HCT116 (cell line): Measurements from ENCODE around the gene PRPF39. TPM values are rescaled to one million over a fixed set of nuclear protein-coding genes. Genes with fewer than 3 reads are reported as not detected.

Experiments
- ATAC-seq: fragments of 200-7000 bp; cut with Tn5 transposase; 2 replicates; pipeline ENCODE4 v1.9.1; 2020; ENCODE audit warnings: mild to moderate bottlenecking, moderate library complexity
- BruUV-seq: library from RNA; stranded (reverse); fragments of 400-500 nt; replicated peaks from 2 replicates; lab custom pipeline; 2021; lab: Mats Ljungman, UMichigan
- CTCF ChIA-PET: fragments of 300-600 bp; sonication (Branson Sonifier 250); formaldehyde crosslinking; loops from one replicate; lab custom pipeline; 2021; ENCODE audit warnings: antibody characterized with exemption; lab: Charles Lee
- POLR2A ChIA-PET: fragments of 300-600, 350-600 bp; sonication (Branson Sonifier 250); formaldehyde crosslinking; loops from one replicate; lab custom pipeline; 2021; ENCODE audit warnings: antibody characterized with exemption; lab: Charles Lee
- RAD21 ChIA-PET, 2 experiments: fragments of 300-600 bp; sonication (Branson Sonifier 250); formaldehyde crosslinking; loops; one replicate each; lab custom pipeline; 2023; ENCODE audit warnings: low total read pairs in 2 of 2; ENCODE audit not compliant: uncharacterized antibody in 2 of 2, unreplicated experiment in 2 of 2, low non-redundant PET in 1 of 2; lab: Charles Lee
- DNase-seq: peaks from one replicate; pipeline ENCODE4 v3.0.0-alpha.2; 2010; ENCODE audit warnings: low read depth, low spot score
- H2AFZ ChIP-seq: fragments of 200-600 bp; shearing (Covaris generic), sonication (generic); 2 replicates; pipeline ENCODE4 v1.6.1; 2017; ENCODE audit warnings: low read depth, mixed run types, mixed read lengths, antibody characterized with exemption, low read length; ENCODE audit not compliant: poor library complexity, severe bottlenecking
- H3K27ac ChIP-seq: 2 replicates; pipeline ENCODE4 v1.5.1; 2012; ENCODE audit warnings: low read depth, low read length
- H3K27me3 ChIP-seq: fragments of 200-600 bp; sonication (generic); 2 replicates; pipeline ENCODE4 v1.6.1; 2016; ENCODE audit warnings: mixed run types, low read length, mixed read lengths; ENCODE audit not compliant: insufficient read depth
- H3K36me3 ChIP-seq, 2 experiments: fragments of 200-500 bp in 1 of 2; fragments of 200-600 bp in 1 of 2; sonication (Bioruptor generic) in 1 of 2; sonication (generic) in 1 of 2; 2 replicates each; pipeline versions ENCODE4 v1.5.1 to v1.6.1; 2014 to 2016; ENCODE audit warnings: low read length in 2 of 2, inconsistent platforms in 1 of 2, mixed read lengths in 1 of 2, mixed run types in 1 of 2; ENCODE audit not compliant: insufficient read depth in 2 of 2, control insufficient read depth in 1 of 2
- H3K4me1 ChIP-seq, 2 experiments: fragments of 200-600 bp in 1 of 2; sonication (generic) in 1 of 2; 2 replicates each; pipeline versions ENCODE4 v1.5.1 to v1.6.1; 2012 to 2017; ENCODE audit warnings: low read length in 2 of 2, inconsistent platforms in 1 of 2, mild to moderate bottlenecking in 1 of 2, mixed read lengths in 1 of 2, mixed run types in 1 of 2, moderate library complexity in 1 of 2; ENCODE audit not compliant: insufficient read depth in 2 of 2, control insufficient read depth in 1 of 2
- H3K4me2 ChIP-seq: fragments of 200-600 bp; sonication (generic); 2 replicates; pipeline ENCODE4 v1.6.1; 2017; ENCODE audit warnings: mixed run types, low read length, mixed read lengths
- H3K4me3 ChIP-seq, 2 experiments: fragments of 200-600 bp in 1 of 2; sonication (generic) in 1 of 2; replicated peaks in 1 of 2; 2 replicates each; pipeline ENCODE4 v1.5.1; 2011 to 2016; ENCODE audit warnings: low read length in 2 of 2, control low read depth in 1 of 2, low read depth in 1 of 2, mild to moderate bottlenecking in 1 of 2, mixed read lengths in 1 of 2, mixed run types in 1 of 2
- H3K79me2 ChIP-seq: fragments of 200-600 bp; sonication (generic); 2 replicates; pipeline ENCODE4 v1.6.1; 2017; ENCODE audit warnings: mild to moderate bottlenecking, mixed run types, low read length, moderate library complexity, mixed read lengths; ENCODE audit not compliant: insufficient read depth
- H3K9ac ChIP-seq: fragments of 200-600 bp; sonication (generic); 2 replicates; pipeline ENCODE4 v1.6.1; 2016; ENCODE audit warnings: low read length, mixed read lengths
- H3K9me2 ChIP-seq: fragments of 200-600 bp; sonication (generic), shearing (Covaris generic); 2 replicates; pipeline ENCODE4 v1.6.1; 2017; ENCODE audit warnings: mixed run types, mild to moderate bottlenecking, moderate library complexity; ENCODE audit not compliant: insufficient read depth
- H3K9me3 ChIP-seq, 2 experiments: fragments of 200-500 bp in 1 of 2; fragments of 200-600 bp in 1 of 2; sonication (Bioruptor generic) in 1 of 2; sonication (generic) in 1 of 2; 2 replicates each; pipeline ENCODE4 v1.6.1; 2014 to 2017; ENCODE audit warnings: low read length in 2 of 2, mixed read lengths in 2 of 2, inconsistent platforms in 1 of 2, low read depth in 1 of 2, mild to moderate bottlenecking in 1 of 2, mixed run types in 1 of 2, moderate library complexity in 1 of 2; ENCODE audit not compliant: control insufficient read depth in 1 of 2, insufficient read depth in 1 of 2
- H4K20me1 ChIP-seq: fragments of 200-600 bp; sonication (generic), shearing (Covaris generic); 2 replicates; pipeline ENCODE4 v1.6.1; 2017; ENCODE audit warnings: mixed run types, mild to moderate bottlenecking, moderate library complexity; ENCODE audit not compliant: insufficient read depth
- CBX3 ChIP-seq: IDR thresholded peaks from 2 replicates; pipeline ENCODE4 v1.6.1; 2012; ENCODE audit warnings: low read depth
- CEBPB ChIP-seq: IDR thresholded peaks from 2 replicates; pipeline ENCODE4 v1.6.1; 2012; ENCODE audit warnings: low read depth
- CTCF ChIP-seq, 3 experiments: fragments of 200-600 bp in 1 of 3; sonication (generic) in 1 of 3; IDR thresholded peaks in 2 of 3; conservative IDR thresholded peaks in 1 of 3; 2 replicates each; pipeline ENCODE4 v1.5.1; 2012 to 2017; ENCODE audit warnings: low read depth in 2 of 3, low read length in 2 of 3, antibody characterized with exemption in 1 of 3, borderline replicate concordance in 1 of 3, control low read depth in 1 of 3, mild to moderate bottlenecking in 1 of 3, mixed read lengths in 1 of 3, mixed run types in 1 of 3, moderate library complexity in 1 of 3; ENCODE audit not compliant: insufficient read depth in 1 of 3
- EGR1 ChIP-seq: IDR thresholded peaks from 2 replicates; pipeline ENCODE4 v1.6.1; 2012; ENCODE audit warnings: low read depth
- EZH2 ChIP-seq: fragments of 200-600 bp; sonication (generic); IDR thresholded peaks from 2 replicates; pipeline ENCODE4 v1.6.1; 2017; ENCODE audit warnings: antibody characterized with exemption, mixed run types
- EZH2phosphoT487 ChIP-seq: fragments of 200-600 bp; IDR thresholded peaks from 2 replicates; pipeline ENCODE4 v1.6.1; 2018; ENCODE audit warnings: antibody characterized with exemption, borderline replicate concordance
- JUND ChIP-seq: IDR thresholded peaks from 2 replicates; pipeline ENCODE4 v1.6.1; 2012
- POLR2A ChIP-seq: IDR thresholded peaks from 2 replicates; pipeline ENCODE4 v1.7.0; 2011; ENCODE audit warnings: borderline replicate concordance; ENCODE audit not compliant: insufficient read depth, insufficient read length; ENCODE audit errors: extremely low read depth
- POLR2AphosphoS5 ChIP-seq: IDR thresholded peaks from 2 replicates; pipeline ENCODE4 v1.6.1; 2011; ENCODE audit warnings: mild to moderate bottlenecking, low read depth, low read length, moderate library complexity
- RAD21 ChIP-seq: IDR thresholded peaks from 2 replicates; pipeline ENCODE4 v1.6.1; 2012; ENCODE audit warnings: low read depth, mild to moderate bottlenecking
- SIN3A ChIP-seq: IDR thresholded peaks from 2 replicates; pipeline ENCODE4 v1.6.1; 2012; ENCODE audit warnings: low read depth
- SRF ChIP-seq: IDR thresholded peaks from 2 replicates; pipeline ENCODE4 v1.6.1; 2012; ENCODE audit warnings: low read depth
- TCF7L2 ChIP-seq: IDR thresholded peaks from 2 replicates; pipeline ENCODE4 v1.7.0; 2011; ENCODE audit warnings: borderline replicate concordance, inconsistent platforms; ENCODE audit not compliant: insufficient read depth, insufficient read length; ENCODE audit errors: extremely low read depth
- YY1 ChIP-seq: IDR thresholded peaks from 2 replicates; pipeline ENCODE4 v1.6.1; 2011; ENCODE audit warnings: low read length, low read depth, moderate library complexity, mild to moderate bottlenecking; ENCODE audit not compliant: insufficient replicate concordance; ENCODE audit errors: extremely low read depth
- ZBTB33 ChIP-seq: IDR thresholded peaks from 2 replicates; pipeline ENCODE4 v1.6.1; 2011; ENCODE audit warnings: mild to moderate bottlenecking, low read length, moderate library complexity; ENCODE audit not compliant: insufficient replicate concordance; ENCODE audit errors: extremely low read depth
- ZFX ChIP-seq: fragments of 450-650 bp; IDR thresholded peaks from 2 replicates; pipeline ENCODE4 v1.6.1; 2017
- ZNF274 ChIP-seq: fragments of 200-500 bp; sonication (Bioruptor generic); IDR thresholded peaks from 2 replicates; pipeline ENCODE4 v1.6.1; 2014; ENCODE audit warnings: mild to moderate bottlenecking, low read depth, low read length, inconsistent platforms
- intact Hi-C: fragments of 100-400 bp; cut with micrococcal nuclease; formaldehyde crosslinking; loops from 2 replicates; pipeline ENCODE4 v1.10.0; 2022
- total RNA-seq: library from RNA; stranded (reverse); gene quantifications from one replicate; pipeline ENCODE4 v1.2.1, GENCODE V29; 2021; ENCODE audit not compliant: unreplicated experiment

PRPF39 gene
- total RNA-seq, 1 experiment from 2014 or later, result 44.7 TPM

GRCh38 chr14:45120096-45120495, 36.2 kb downstream of the PRPF39 start (continued):
- TF ChIP-seq POLR2A (no peak), SRF (no peak), ZFX (no peak), EGR1 (no peak), CTCF (IDR thresholded peaks at IDR 0.05 in 2 of 3, conservative IDR thresholded peaks at IDR 0.05 in 1 of 3; ENCODE audit: borderline replicate concordance in 1 of 3, insufficient read depth in 1 of 3, low read depth in 2 of 3, low read length in 2 of 3) (no peak), RAD21 (no peak)

- Histone ChIP-seq H4K20me1 (no peaks in the 10 kb centered on the region), H3K9me2 (no peaks in the 10 kb centered on the region), H3K4me1 (no peaks in the 10 kb centered on the region), H3K27ac (no peak overlapping the region), H3K4me3 (no peak overlapping the region), H3K79me2 (no peaks in the 10 kb centered on the region; the same call in 1 of the 2 replicates), H3K4me2 (no peak overlapping the region), H3K36me3 (peaks cover 18 to 25% of the 10 kb centered on the region in 2 experiments; a peak in 3 of 4 replicates), H3K27me3 (no peaks in the 10 kb centered on the region), H3K9me3 (no peaks in the 10 kb centered on the region), H2AFZ (no peak overlapping the region), H3K9ac (no peak overlapping the region)
- BruUV-seq, result no TSS peak
- intact Hi-C loops, result no loop called here
- ATAC-seq, result no peak
- DNase-seq, result no peak
- ChIA-PET RAD21 (no interaction called here), POLR2A (interaction anchor here (0.9 kb wide), 1 partner anchor 11 kb away, joined by 4 read pairs; the partner anchor contains the start of gene FKBP3), CTCF (no interaction called here)
- TF ChIP-seq CBX3 (no peak), CEBPB (no peak), RAD21 (no peak), POLR2A (no peak), TCF7L2 (no peak), SIN3A (no peak), YY1 (no peak), SRF (no peak), POLR2AphosphoS5 (no peak), ZBTB33 (no peak), EZH2 (no peak), EGR1 (no peak), JUND (no peak), ZNF274 (no peak), EZH2phosphoT487 (no peak)
These were observed 39.4 kb downstream of the PRPF39 start for GRCh38 chr14:45123271-45123670.
